HG02678 (cell line): ENCODE measurements around the gene NUAK1.

Experiments
- ATAC-seq: cut with Tn5 transposase; IDR thresholded peaks from one replicate; pipeline ENCODE4 v1.9.1; 2021; ENCODE audit warnings: mild to moderate bottlenecking, moderate library complexity; ENCODE audit not compliant: unreplicated experiment

NUAK1 gene

DNA sequence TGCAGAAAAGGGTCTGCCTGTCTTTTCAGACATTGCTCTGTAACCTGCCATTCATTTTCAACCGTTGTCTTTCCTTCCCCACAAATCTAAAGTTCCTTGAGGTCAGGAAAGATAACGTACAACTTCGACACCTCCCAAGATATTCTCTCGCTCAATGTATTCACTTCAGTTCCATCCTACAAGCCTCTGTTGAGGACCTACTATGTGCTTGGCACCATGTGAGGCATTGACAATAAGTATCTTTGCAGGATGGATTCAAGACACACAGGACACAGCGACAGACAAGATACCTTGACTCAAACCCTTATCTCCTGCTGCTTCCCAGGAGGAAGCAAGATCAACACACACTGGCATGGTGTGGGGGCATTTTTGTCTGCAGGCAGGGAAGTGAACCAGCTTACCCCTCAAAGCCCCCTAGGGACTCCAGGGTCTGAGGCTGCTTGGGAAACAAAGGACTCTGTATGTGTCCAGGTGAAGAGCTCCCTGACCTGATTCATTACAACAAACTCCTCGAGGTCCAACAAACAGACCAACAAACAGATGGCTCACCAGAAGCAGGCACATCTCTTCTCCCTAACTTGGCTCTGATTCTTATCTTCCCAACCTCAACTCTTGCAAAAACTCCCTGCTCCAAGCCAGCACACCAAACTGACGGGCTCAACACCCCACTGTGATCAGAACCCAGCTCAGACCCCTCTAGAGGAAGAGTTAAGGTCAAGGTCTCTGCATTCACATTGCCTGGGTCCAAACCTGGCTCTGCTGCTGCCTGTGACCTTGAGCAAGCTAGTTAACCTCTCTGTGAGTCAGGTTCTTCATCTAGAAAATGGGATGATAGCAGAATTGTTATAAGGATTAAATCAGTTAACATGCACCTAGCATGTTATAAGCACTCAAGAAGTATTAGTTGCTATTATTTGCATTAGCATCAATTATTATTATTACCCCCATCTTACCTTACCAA is 6.3 kb downstream of the NUAK1 start:
- no peak for ATAC-seq

DNA sequence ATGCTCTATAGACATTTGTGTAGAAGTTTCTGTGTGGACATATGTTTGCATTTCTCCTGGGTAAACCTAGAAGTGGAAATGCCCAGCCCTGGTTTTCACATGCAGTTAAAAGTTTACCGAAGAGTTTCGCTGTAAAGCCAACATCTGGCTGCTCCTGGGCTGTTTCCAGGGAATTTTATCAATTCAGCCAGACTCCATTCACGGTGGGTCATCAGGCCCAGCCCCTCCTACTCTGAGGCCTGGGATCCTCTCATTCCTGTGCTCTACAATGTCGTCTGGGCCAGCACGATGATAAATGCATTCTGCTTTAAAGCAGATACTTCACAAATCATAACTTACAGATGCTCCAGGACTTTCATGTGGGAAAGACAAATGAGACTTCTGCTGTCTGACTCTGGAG is 7.1 kb downstream of the NUAK1 start:
- ATAC-seq = no peak

DNA sequence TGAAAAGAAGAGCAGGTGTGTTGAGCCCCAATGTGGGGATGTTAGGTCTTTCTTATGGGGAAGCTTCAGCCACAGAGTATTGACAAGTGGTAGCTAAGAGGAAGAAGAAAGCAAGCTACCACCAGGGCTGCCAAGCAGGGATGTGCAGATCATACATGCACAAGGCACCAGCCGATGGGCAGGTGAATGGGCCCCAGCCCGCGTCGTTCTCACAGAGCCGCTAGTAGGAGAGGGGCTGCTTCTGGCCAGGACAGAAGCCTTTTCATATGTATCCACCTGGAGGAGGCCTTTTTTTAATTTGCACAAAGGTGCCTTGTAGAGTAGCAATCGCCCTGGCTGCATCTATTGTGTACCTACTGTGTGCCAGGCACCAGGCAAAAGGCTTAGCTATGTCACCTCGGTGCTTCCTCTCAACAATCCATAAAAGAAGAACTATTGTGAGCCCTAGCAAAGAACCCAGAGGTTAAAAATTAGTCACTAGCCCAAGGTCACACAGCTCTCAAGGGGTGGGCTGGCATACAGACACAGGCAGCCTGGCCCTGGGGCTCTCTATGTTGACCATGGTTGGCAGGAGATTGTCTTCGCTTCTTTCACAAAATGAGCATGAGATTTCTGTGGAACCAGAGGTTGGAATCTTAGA is 8.2 kb downstream of the NUAK1 start:
- ATAC-seq = no peak

DNA sequence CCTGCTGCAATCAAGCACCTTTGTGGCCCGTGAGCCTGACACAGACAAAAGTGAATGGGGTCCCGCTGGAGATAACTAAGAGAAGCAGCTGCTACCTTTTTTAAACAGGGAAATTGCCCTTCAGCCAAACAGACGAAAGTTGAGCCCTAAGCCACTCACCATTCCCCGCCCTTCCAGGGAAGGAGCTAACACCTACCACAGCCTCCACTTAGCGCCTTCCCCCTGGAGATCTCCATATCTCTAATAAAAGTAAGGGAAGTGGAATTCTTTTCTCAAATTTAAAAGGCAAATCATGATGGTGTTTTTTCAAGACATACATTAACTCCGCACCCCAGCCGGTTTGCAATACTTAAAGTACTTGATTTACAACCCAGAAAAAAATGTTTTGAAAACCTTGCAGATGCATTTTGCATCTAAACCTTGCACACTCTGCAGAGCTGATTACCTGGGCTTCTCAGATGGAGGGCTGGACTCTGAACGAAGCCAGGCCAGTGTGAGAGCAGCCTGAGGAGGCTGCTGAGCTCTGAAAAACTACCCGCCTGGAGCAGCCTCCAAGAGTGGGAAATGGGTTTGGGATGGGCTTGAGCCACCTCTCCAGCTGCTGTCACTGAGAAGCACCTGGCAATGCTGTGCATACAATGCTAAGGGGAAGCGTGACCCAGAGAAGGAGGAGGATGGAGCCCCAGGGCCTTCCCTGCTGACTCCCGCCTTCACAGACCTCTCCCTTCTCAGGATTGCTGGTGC is 10.0 kb downstream of the NUAK1 start:
- ATAC-seq = no peak

DNA sequence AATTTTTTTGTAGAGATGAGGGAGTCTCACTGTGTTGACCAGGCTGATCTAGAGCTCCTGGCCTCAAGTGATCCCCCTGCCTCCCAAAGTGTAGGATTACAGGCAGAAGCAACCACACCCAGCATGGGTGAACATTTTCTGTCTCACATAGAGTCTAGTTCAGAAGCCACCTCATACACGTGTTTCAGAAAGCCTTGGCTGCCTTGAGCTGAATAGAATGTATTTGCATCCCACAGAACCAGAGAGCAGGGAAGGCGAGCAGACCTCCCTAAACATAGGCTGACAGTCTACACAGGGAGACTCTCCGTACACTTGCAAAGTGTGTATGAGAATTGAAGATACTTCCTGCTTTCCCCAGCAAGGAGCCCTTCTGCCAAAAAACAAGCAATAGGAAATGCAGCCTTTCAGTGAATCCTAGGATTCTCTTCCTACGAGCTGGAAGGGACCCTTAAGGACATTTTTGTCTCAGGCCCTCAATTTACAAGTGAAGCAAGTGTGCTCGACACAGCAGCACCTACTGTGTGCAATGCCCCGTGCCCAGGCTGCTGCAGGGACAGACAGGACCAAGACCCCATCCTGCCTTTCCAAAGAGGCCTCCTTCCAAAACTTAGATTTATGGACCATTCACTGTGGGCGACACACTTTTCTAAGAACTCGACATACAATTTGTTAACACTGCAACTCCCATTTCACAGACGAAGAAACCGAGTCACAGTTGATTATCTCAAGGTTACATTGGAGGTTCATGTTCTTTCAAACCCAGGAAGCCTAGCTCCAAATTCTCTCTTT is 11.2 kb downstream of the NUAK1 start:
- ATAC-seq = no peak

DNA sequence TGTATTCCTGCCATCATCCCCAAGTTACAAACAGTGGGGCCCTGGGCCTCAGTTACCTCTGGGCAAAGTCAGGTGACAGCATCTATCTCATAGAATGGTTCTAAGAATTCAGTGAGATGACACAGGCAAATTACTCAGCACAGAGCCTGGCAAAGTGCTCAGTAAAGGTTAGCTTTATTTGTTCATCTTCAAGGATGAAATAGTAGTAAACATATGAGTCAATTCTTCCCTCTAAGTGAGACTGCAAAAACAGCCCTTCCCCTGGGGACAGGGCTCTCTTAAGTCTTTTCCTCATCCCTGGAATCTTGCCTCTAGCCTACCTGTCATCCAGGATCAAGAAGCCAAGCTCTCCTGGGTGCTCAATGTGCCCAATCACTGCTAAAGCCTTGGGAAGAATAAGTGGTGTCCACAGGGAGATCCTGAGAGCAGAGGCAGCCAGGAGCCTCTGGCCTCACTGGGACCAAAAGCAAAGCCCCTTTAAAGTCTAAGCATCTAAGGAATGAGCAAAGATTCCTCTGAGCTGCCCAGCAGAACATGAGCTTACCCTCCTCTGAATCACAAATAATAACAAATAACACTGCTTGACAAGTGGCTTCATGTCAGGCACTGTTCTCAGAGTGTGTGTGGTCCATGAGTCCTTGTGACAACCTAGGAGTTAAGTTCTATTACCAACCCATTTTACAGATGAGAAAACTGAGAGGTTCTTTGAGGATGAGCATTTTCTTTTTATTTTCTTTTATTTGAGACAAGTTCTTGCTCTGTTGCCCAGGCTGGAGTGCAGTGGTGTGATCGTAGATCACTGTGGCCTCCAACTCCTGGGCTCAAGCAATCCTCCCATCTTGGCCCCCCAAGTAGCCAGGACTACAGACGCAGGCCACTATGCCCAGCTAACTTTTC is 12.1 kb downstream of the NUAK1 start:
- ATAC-seq = no peak

DNA sequence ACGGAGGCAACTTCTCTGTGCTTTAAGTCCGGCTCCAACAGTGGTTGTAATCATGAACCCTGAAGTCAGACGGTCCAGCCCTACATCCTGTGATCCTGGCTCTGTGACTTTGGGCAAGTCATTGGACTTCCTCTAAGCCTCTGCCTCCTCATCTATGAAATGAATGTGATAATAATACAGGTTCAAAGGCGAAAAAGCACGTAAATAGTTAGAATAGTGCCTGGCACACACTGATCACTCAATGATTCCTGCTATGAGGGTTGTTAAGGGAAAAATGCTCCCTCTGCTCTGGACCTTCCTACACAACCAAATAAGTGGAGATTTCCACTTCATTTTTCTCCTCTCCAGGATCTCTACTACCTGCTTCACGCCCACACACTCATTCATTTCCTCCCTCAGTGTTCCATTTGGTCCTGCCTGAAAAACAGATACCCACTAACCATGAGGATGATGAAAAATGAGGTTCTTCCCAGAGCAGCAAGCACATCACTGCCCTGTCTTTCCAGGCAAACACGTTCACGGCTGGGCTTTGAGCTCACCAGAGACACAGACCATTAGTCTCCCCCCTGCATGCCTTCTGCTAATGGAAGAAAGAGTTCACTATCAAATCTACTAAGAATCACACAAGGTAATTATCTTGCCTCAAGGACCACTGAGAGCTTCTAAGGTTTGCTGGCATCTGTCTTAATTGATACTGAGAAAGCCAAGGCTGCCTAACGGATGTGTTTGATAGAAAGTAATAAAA is 13.2 kb downstream of the NUAK1 start:
- ATAC-seq = no peak

DNA sequence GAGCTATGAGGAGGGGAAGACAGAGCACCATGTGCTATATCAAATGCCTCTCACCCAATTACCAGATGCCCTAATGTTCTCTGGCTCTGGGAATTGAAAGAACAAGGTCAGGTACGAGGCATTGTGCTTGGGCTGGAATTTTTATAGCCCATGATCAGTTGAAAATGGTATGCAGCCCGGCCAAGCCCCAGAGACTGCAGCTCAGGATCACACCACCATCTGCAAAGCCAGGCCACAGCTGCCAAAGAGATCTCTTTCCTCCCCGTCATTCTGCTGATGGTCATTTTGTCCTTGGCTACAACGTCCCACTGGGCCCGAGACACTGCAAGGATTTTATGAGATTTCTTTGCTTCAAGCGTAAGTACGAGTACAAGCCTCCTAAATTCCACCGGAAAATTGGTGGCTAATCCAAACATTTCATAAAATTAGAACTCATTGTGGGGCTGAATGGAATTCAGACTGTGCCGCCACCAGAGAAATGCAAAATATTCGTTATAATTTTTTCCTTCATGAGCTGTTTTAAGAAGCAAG is 15.1 kb downstream of the NUAK1 start:
- no peak for ATAC-seq

DNA sequence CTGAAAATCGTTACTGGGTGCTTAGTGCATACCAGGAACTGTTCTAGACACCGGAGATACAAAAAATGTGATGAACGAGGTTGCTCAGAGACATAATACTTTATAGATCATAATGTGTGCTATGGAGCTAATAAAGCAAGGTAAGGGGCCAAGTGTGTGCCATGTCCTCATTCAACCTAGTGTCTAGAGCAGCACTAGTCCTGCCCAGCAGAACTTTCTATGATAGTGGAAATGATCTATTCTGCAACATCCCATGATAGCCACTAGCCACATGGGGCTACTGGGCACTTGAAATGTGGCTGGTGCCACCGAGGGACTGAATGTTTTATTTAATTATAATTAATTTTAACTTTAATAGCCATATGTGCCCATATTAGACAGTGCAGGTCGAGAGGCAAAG is 15.6 kb downstream of the NUAK1 start:
- ATAC-seq = no peak

DNA sequence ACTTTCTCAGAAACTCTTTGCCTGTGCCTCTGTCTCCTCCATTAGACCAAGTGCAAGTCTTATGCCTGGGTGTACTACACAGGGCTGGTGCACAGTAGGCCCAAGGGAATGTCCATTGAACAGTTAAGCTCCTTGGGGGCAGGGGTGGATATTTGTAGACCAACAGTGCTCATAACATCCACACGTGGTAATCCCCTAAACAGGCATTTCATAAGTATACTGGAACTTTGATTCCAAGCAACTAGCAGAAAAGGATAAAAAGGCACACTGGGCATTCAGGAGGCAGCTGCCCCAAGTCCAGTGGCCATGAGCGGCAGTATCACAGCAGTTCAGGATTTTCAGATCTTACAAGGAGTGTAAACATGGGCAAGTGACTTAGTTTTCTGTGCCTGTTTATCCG is 16.8 kb downstream of the NUAK1 start:
- ATAC-seq = no peak

DNA sequence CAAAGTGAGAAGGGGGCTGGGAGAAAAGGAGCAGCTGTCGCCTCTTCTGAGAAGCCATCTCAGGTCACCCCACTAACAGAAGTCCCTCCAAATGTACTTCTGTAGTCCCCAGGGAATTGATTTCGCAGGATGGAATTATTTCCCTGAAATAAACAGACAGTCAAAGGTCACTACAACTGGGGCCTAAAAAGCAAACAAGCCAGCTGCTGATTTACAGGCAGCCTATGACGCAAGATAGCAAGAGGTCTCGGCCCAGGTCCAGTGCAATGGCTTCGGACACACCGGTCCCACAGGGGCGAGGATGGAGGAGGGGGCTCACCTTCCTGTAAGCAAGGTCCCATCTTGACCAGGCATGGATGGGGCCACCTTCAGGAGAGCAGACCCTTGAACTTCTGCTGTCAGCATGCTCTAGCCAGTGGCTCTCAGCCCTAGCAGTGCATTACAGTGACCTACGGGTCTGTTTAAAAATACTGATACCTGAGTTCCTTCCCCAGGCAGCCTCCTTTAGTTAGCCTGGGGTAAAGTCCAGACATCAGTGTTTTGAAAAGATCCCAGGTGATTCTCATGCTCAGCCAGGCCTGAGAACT is 18.1 kb downstream of the NUAK1 start:
- no peak for ATAC-seq

DNA sequence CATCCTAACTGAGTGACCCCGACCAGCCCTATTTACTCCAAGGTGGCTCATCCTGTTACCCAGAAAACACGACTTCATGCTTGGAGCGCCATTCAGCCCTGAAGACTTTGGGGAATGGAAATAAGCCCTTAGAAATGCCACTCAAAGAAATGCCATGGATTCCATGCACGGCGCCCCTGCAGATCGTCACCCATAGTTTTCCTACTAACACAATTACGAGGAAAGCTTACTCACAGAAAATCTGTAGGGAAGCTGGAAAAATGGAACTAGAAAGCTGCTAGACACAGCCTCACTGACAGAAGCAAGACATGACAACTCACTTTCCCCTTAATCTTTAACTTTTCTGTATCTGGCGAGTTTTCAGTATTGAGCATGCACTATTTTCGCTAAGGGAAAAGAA is 19.5 kb downstream of the NUAK1 start:
- ATAC-seq = no peak

DNA sequence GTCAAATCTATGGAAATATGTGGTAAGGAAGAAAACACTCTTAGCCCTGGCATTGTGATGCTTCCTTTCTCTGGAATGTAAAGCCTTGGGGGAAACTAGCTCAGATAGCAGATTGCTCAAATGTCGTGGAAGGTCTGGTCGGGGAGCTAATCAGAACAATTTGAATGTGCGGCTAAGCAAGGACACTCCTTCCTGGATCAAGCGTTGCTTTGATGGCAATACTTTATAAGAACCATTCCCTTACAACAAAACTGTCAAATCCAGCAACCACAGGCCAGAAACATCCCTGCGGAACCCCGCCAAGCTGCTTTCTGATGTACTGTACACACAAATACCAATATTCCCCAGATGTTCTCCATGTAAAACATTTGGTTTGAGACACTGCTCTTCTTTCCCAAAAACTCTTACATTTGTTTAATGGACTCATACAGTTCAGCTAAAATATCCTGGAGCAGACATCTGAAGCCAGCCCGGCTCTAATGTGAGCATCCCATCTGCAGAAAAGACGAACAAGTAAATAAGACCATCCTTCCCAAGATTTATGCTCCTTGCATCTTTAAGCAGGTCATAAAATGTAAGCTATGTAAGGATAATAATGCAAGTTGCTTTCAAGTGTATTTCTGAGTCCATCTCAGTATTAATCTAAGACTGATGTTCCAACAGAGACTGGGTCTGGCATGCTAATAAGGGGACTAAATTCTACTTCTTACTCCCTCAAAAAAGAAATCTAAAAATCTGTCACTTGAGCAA is 20.2 kb downstream of the NUAK1 start:
- no peak for ATAC-seq

DNA sequence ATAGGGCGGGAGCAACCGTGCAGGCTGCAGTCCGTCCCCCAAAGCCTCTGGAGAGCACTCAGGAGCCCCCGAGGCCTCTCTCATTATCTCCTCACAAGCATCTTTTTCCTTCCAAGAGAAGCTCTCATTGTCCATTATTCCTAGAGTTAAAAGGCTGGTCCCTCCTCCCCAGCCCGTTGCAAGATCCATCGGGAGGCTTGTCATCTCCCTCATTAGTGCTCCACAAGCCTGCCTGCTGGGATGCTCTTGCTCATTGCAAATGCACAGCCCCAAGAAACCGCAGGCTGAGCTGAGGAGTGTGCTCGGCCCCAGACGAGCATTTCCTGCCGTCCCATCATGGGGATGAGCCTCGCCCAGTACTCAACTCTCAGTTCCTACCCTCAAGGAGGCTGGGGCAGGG is 23.3 kb downstream of the NUAK1 start:
- no peak for ATAC-seq

DNA sequence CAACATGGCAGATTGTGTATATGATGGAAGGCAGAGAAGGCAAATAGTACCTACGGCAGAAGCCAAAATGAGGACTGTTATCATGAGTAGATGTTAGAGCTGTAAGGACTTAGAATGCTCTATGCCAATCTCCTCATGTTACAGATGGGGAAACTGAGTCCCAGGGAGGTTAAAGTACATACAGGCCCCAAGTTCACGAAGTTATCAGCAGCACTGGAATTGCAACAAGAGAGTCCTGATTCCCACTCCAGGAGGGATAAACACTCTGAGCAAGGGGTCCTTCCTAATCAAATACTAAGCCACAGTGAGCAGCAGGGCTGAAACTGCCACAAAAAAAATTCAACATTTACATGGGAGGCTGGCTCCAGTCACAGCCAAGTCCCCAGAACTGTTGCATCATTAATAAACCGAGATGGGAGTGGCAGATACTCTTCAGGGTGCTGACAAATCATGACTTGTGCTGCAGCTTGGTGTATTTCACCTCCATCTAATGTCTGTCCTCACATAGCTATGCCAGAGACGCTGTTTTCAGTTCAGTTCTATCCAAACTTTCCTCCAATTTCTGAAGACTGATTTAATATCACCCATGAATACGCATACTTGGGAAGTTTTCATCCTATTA is 24.2 kb downstream of the NUAK1 start:
- ATAC-seq = no peak

DNA sequence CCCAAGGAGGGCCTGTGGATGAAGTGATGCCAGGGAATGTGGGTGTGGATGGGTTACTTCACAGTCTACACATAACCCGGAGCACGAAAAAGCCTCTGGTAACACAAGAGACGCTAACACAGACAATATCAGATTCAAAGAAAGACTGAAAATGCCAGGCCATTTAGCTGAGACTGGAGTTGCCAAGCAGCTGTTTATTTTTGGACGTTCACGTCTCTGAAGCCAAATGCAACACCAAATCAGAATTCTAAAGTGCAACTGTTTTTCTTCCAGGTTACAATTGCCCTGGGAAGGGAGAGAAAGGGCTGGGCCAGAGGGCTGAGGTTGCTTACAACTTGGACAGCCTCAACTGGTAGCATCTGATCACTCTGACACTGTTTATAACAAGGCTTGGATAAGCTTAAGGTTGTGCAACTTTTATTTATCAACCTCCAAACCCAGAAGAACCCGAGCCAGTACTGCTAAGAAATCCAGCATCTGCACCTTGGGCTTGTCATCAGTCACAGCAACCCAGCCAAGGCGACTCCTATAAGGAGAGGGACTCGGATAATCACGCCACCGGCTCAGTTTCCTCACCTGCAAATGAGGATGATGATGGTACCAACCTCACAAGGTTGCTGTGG is 24.8 kb downstream of the NUAK1 start:
- no peak for ATAC-seq

DNA sequence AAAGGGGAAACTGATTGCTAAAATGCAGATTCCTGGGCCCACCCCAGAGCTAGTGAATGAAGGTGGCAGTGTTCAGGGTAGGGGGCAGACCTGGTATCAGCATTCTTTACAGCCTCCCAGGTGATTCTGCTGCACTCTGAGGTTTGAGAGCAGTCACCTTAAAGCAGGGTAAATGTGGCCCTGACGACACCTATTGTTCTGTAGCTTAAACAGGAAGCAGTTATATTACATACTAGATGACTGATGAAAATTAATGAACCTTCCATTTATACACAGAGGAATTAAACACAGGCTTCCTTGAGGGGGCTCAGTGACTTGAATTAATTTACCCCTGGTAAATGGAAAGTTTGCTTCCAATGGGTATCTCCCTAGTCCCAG is 25.3 kb downstream of the NUAK1 start:
- no peak for ATAC-seq
